NCI-H345 (cell line): ENCODE results near the gene LUZP1.

Experiments
- DNase-seq: peaks from one replicate; lab custom pipeline; 2025; lab: John Stamatoyannopoulos, UW

LUZP1 gene

GRCh38 chr1:23152966-23153684, 15.5 kb downstream of the LUZP1 start:
- DNase-seq, result no peak

GRCh38 chr1:23150742-23151141, 17.9 kb downstream of the LUZP1 start:
- DNase-seq, result no peak

GRCh38 chr1:23150125-23150524, 18.5 kb downstream of the LUZP1 start:
- DNase-seq, result no peak

GRCh38 chr1:23149114-23149513, 19.5 kb downstream of the LUZP1 start:
- DNase-seq, result no peak

GRCh38 chr1:23148084-23148483, 20.6 kb downstream of the LUZP1 start:
- no peak for DNase-seq

GRCh38 chr1:23140940-23141596, 27.6 kb downstream of the LUZP1 start:
- no peak for DNase-seq

GRCh38 chr1:23135268-23135667, 33.4 kb downstream of the LUZP1 start:
- no peak for DNase-seq

- no peak for DNase-seq
Measured at GRCh38 chr1:23134055-23134454, 34.6 kb downstream of the LUZP1 start.

GRCh38 chr1:23133587-23133986, 35.1 kb downstream of the LUZP1 start:
- no peak for DNase-seq

GRCh38 chr1:23132033-23132432, 36.6 kb downstream of the LUZP1 start:
- DNase-seq, result no peak

GRCh38 chr1:23129846-23130245, 38.8 kb downstream of the LUZP1 start:
- no peak for DNase-seq

GRCh38 chr1:23126801-23127200, 41.9 kb downstream of the LUZP1 start:
- no peak for DNase-seq

- DNase-seq, result no peak
Measured at GRCh38 chr1:23126200-23126599, 42.5 kb downstream of the LUZP1 start.

GRCh38 chr1:23125489-23125888, 43.2 kb downstream of the LUZP1 start:
- no peak for DNase-seq

GRCh38 chr1:23124259-23125026, 44.2 kb downstream of the LUZP1 start:
- no peak for DNase-seq

GRCh38 chr1:23123528-23123927, 45.1 kb downstream of the LUZP1 start:
- DNase-seq, result no peak

- no peak for DNase-seq
Measured at GRCh38 chr1:23122796-23123195, 45.9 kb downstream of the LUZP1 start.

- no peak for DNase-seq
Measured at GRCh38 chr1:23122023-23122748, 46.5 kb downstream of the LUZP1 start.

- DNase-seq, result no peak
Measured at GRCh38 chr1:23120383-23120782, 48.3 kb downstream of the LUZP1 start.

- no peak for DNase-seq
Measured at GRCh38 chr1:23118957-23119792, 49.5 kb downstream of the LUZP1 start.

GRCh38 chr1:23118407-23118806, 50.2 kb downstream of the LUZP1 start:
- no peak for DNase-seq
